Duodenal mucosa (tissue), 2 donors: ENCODE measurements around the gene RGS19.

ENCODE experiments used
- H3K27ac ChIP-seq: one replicate; pipeline ENCODE4 v1.7.0; 2013; ENCODE audit warnings: low read depth, low read length
- H3K27me3 ChIP-seq, 2 donors: one replicate each; pipeline ENCODE4 v1.7.0; 2013; ENCODE audit warnings: low read length in 2 of 2, control low read depth in 1 of 2; ENCODE audit not compliant: insufficient read depth in 2 of 2, control insufficient read depth in 1 of 2
- H3K36me3 ChIP-seq, 2 donors: one replicate each; pipeline ENCODE4 v1.7.0; 2013; ENCODE audit warnings: low read length in 2 of 2, control low read depth in 1 of 2; ENCODE audit not compliant: insufficient read depth in 2 of 2, control insufficient read depth in 1 of 2
- H3K4me1 ChIP-seq, 2 donors: one replicate each; pipeline ENCODE4 v1.7.0; 2013; ENCODE audit warnings: low read length in 2 of 2, control low read depth in 1 of 2; ENCODE audit not compliant: insufficient read depth in 2 of 2, control insufficient read depth in 1 of 2
- H3K4me3 ChIP-seq, 2 donors: one replicate each; pipeline ENCODE4 v1.7.0; 2013; ENCODE audit warnings: low read length in 2 of 2, low read depth in 1 of 2
- H3K9ac ChIP-seq, 2 donors: one replicate each; pipeline ENCODE4 v1.7.0; 2013; ENCODE audit warnings: low read length in 2 of 2, low read depth in 1 of 2
- H3K9me3 ChIP-seq, 2 donors: one replicate each; pipeline ENCODE4 v1.7.0; 2013; ENCODE audit warnings: low read length in 2 of 2, control low read depth in 1 of 2; ENCODE audit not compliant: control insufficient read depth in 1 of 2

RGS19 gene

DNA sequence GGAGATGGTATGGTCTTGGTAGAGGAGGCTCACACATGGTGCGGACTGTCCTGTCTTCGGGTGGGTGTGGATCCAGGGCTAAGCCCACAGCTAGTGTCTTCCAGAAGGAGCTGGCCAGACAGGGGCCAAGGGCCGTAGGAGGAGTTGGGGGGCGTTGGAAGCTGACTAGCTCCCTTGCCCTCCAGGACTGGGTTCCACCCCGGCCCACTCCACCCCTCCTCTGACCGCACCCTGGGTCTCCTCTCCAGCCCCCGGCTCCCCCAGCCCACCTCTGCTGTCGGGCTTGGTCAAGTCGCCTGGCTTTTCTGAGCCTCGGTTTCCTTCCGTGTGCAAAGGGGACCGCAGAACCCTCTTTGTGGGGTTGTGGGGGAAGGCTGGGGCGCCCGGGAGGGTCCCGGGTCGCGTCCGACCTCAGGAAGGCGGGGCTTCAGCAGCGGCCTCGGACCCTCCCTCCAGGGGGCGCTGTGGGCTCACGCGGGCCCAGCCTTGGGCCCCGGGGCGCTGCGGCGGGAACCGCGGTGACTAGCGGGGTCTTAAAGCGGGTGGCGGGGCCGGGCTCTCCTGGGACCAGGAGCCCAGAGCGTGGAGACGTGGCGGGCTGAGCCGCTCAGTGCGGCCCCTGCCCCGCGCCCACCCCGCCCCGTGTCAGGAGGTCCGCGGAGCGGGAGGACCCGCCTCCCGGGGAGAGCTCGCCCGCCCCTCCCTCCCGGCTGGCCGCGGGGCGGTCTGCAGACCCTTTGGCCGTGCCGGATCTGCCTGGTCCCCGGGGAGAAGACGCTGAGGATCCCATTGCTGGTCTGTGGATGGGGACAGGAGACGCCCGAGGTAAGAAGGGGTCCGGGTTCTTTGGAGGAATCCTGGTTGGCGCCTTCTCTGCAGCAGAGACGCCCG, 22.7 kb upstream of the RGS19 start:
- Histone ChIP-seq H3K4me3 (no peak overlapping the region), H3K4me1 (no peaks in the 10 kb centered on the region), H3K9ac (no peak overlapping the region), H3K27me3 (peaks cover 23 to 31% of the 10 kb centered on the region in 2 donors), H3K36me3 (peaks cover 0 to 3% of the 10 kb centered on the region in 2 donors), H3K9me3 (no peaks in the 10 kb centered on the region), H3K27ac (no peak overlapping the region)

- H3K9me3 ChIP-seq: no peaks in the 10 kb centered on the region
- H3K9ac ChIP-seq: no peak overlapping the region
- no peaks in the 10 kb centered on the region for H3K4me1 ChIP-seq
- H3K27me3 ChIP-seq: peaks cover 23 to 27% of the 10 kb centered on the region in 2 donors
- H3K36me3 ChIP-seq: peaks cover 0 to 3% of the 10 kb centered on the region in 2 donors
- H3K4me3 ChIP-seq: no peak overlapping the region
- H3K27ac ChIP-seq: no peak overlapping the region
These were observed 21.8 kb upstream of the RGS19 start for GRCh38 chr20:64100946-64101688.

DNA sequence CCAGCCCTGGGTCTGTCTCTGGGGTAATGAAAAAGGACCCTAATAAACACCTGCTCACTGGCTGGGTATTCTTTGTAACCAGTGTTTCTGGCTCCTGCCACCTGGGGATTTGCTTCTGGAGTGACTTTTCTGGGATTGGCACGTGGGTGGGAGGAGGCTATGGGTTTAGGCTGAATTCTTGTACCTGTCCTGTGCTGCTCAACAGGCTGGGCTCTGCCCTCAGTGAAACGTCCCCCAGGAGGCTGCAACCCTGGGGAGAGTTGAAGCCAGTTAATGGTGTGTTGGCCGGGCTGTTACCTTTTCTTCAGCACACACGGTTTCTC, 21.2 kb upstream of the RGS19 start:
- Histone ChIP-seq H3K9ac (no peak overlapping the region), H3K36me3 (peaks cover 0 to 3% of the 10 kb centered on the region in 2 donors), H3K4me3 (no peak overlapping the region), H3K9me3 (no peaks in the 10 kb centered on the region), H3K27me3 (peaks cover 26 to 30% of the 10 kb centered on the region in 2 donors), H3K4me1 (no peaks in the 10 kb centered on the region), H3K27ac (no peak overlapping the region)

GRCh38 chr20:64099880-64100565, 20.7 kb upstream of the RGS19 start:
- H3K27ac ChIP-seq: no peak overlapping the region
- H3K27me3 ChIP-seq: peaks cover 28 to 30% of the 10 kb centered on the region in 2 donors
- H3K9me3 ChIP-seq: no peaks in the 10 kb centered on the region
- H3K36me3 ChIP-seq: peaks cover 0 to 3% of the 10 kb centered on the region in 2 donors
- H3K4me1 ChIP-seq: no peaks in the 10 kb centered on the region
- H3K4me3 ChIP-seq: no peak overlapping the region
- no peak overlapping the region for H3K9ac ChIP-seq

DNA sequence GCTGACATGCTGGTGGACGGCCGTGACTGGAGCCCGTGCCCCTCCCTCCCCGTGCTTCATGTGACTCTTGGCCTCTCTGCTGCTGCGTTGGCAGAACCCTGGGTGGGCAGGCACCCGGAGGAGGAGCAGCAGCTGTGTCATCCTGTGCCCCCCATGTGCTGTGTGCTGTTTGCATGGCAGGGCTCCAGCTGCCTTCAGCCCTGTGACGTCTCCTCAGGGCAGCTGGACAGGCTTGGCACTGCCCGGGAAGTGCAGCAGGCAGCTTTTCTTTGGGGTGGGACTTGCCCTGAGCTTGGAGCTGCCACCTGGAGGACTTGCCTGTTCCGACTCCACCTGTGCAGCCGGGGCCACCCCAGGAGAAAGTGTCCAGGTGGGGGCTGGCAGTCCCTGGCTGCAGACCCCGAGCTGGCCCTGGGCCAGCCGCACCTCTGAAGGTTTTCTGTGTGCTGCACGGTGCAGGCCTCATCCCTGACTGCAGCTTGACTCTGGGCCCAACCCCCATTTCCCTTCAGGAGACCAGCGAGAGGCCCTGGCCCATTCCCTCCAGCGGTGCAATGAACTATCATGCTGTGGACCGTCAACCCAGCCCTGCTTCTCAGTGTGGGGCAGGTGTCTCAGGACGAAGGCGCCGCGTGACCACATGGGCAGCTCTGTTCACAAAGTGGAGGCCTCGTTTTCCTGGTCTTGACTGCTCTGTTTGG, 19.9 kb upstream of the RGS19 start:
- Histone ChIP-seq H3K27ac (no peak overlapping the region), H3K27me3 (peaks cover 28 to 30% of the 10 kb centered on the region in 2 donors), H3K36me3 (peaks cover 0 to 3% of the 10 kb centered on the region in 2 donors), H3K9me3 (no peaks in the 10 kb centered on the region), H3K9ac (no peak overlapping the region), H3K4me3 (no peak overlapping the region), H3K4me1 (no peaks in the 10 kb centered on the region)

DNA sequence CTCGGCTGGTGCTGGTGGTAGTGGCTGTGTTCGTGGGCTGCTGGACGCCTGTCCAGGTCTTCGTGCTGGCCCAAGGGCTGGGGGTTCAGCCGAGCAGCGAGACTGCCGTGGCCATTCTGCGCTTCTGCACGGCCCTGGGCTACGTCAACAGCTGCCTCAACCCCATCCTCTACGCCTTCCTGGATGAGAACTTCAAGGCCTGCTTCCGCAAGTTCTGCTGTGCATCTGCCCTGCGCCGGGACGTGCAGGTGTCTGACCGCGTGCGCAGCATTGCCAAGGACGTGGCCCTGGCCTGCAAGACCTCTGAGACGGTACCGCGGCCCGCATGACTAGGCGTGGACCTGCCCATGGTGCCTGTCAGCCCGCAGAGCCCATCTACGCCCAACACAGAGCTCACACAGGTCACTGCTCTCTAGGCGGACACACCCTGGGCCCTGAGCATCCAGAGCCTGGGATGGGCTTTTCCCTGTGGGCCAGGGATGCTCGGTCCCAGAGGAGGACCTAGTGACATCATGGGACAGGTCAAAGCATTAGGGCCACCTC, 19.2 kb upstream of the RGS19 start:
- H3K27me3 ChIP-seq: peaks cover 24 to 30% of the 10 kb centered on the region in 2 donors
- H3K27ac ChIP-seq: no peak overlapping the region
- H3K9me3 ChIP-seq: no peaks in the 10 kb centered on the region
- no peak overlapping the region for H3K4me3 ChIP-seq
- H3K9ac ChIP-seq: no peak overlapping the region
- no peaks in the 10 kb centered on the region for H3K4me1 ChIP-seq
- H3K36me3 ChIP-seq: peaks cover 0 to 3% of the 10 kb centered on the region in 2 donors

DNA sequence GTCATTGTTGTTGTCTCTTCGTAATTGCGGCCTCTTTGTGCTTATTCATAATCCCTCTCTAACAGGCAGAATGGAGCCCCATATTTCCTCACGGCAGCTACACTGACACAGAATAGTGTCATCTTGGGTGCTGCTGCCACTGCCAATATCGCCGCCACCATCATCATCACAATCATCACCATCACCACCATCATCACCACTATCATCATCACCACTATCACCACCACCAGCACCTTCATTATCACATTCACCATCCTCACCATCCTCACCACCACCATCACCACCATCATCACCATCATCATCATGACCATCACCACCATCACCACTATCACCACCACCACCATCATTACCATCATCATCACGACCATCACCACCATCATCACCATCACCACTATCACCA, 17.2 kb upstream of the RGS19 start:
- H3K9ac ChIP-seq: no peak overlapping the region
- peaks cover 13 to 19% of the 10 kb centered on the region in 2 donors for H3K27me3 ChIP-seq
- no peaks in the 10 kb centered on the region for H3K9me3 ChIP-seq
- H3K27ac ChIP-seq: no peak overlapping the region
- H3K4me3 ChIP-seq: no peak overlapping the region
- H3K36me3 ChIP-seq: peaks cover 0 to 3% of the 10 kb centered on the region in 2 donors
- H3K4me1 ChIP-seq: no peaks in the 10 kb centered on the region

- Histone ChIP-seq H3K4me3 (no peak overlapping the region), H3K27ac (no peak overlapping the region), H3K27me3 (peaks cover 7 to 14% of the 10 kb centered on the region in 2 donors)
These were observed 16.6 kb upstream of the RGS19 start for GRCh38 chr20:64095927-64096326.

GRCh38 chr20:64095455-64095854, 16.1 kb upstream of the RGS19 start:
- Histone ChIP-seq H3K9ac (no peak overlapping the region), H3K9me3 (no peaks in the 10 kb centered on the region), H3K27ac (no peak overlapping the region), H3K27me3 (peaks cover 5 to 9% of the 10 kb centered on the region in 2 donors), H3K4me3 (no peak overlapping the region), H3K4me1 (no peaks in the 10 kb centered on the region), H3K36me3 (peaks cover 0 to 3% of the 10 kb centered on the region in 2 donors)

More at GRCh38 chr20:64095927-64096326, 16.6 kb upstream of the RGS19 start:
- H3K9ac ChIP-seq: no peak overlapping the region
- peaks cover 0 to 3% of the 10 kb centered on the region in 2 donors for H3K36me3 ChIP-seq
- H3K9me3 ChIP-seq: no peaks in the 10 kb centered on the region
- H3K4me1 ChIP-seq: no peaks in the 10 kb centered on the region
